Naive thymus-derived CD8-positive, alpha-beta T cell (primary cell): ENCODE data around the gene LRRK1. TPM values are rescaled to one million over a fixed set of nuclear protein-coding genes. Genes with fewer than 3 reads are reported as not detected.
A peak's percentile ranks its signal among the peaks of the same experiment; 100 is the strongest.

Experiments
- ATAC-seq, 2 donors: fragments of 150-1000 bp; cut with Tn5 transposase in 1 of 2; sonication (Bioruptor Pico), chemical (Tn5 transposase) in 1 of 2; 1 replicate in 1 of 2; 2 replicates in 1 of 2; pipeline ENCODE4 v1.10.0; 2021; ENCODE audit warnings: mild to moderate bottlenecking in 2 of 2, moderate library complexity in 2 of 2
- POLR2A ChIA-PET: fragments of 350-600 bp; sonication (Branson Sonifier 250); formaldehyde crosslinking; loops from one replicate; lab custom pipeline; 2021; ENCODE audit warnings: antibody characterized with exemption; lab: Charles Lee
- DNase-seq, 10 donors: peaks; one replicate each; pipeline versions ENCODE4 v3.0.0 to v3.0.0-alpha.2; 2020 to 2022
- H3K27ac Mint-ChIP-seq, 10 donors: one replicate each; pipeline ENCODE4 v1.8.0; 2020 to 2022; ENCODE audit warnings: mild to moderate bottlenecking in 10 of 10, mixed read lengths in 10 of 10, moderate library complexity in 4 of 10, inconsistent platforms in 1 of 10
- H3K27me3 Mint-ChIP-seq, 5 donors: one replicate each; pipeline ENCODE4 v1.8.0; 2021 to 2022; ENCODE audit warnings: mixed read lengths in 5 of 5
- H3K36me3 Mint-ChIP-seq, 3 donors: one replicate each; pipeline ENCODE4 v1.8.0; 2020 to 2022; ENCODE audit warnings: mixed read lengths in 3 of 3, mild to moderate bottlenecking in 2 of 3, inconsistent platforms in 1 of 3
- H3K4me1 Mint-ChIP-seq, 4 donors: one replicate each; pipeline ENCODE4 v1.8.0; 2021 to 2022; ENCODE audit warnings: mixed read lengths in 4 of 4
- H3K4me3 Mint-ChIP-seq, 10 donors: one replicate each; pipeline ENCODE4 v1.8.0; 2020 to 2022; ENCODE audit warnings: mild to moderate bottlenecking in 10 of 10, mixed read lengths in 10 of 10, moderate library complexity in 6 of 10, inconsistent platforms in 1 of 10
- H3K9me3 Mint-ChIP-seq, 9 donors: one replicate each; pipeline ENCODE4 v1.8.0; 2020 to 2022; ENCODE audit warnings: mixed read lengths in 9 of 9, mild to moderate bottlenecking in 3 of 9, inconsistent platforms in 1 of 9, moderate library complexity in 1 of 9
- polyA plus RNA-seq, 3 donors: library from polyadenylated mRNA; unstranded; fragments of 300-500 nt; fragmentation: Illumina TruSeq; gene quantifications; one replicate each; pipeline ENCODE4 v1.2.3, GENCODE V29; 2021
- total RNA-seq, 8 experiments: library from RNA in 2 of 8; stranded (reverse) in 2 of 8; gene quantifications; one replicate each; pipeline ENCODE4 v1.2.3 and lab custom pipeline; 2021 to 2026

The LRRK1 gene
- total and polyA plus RNA-seq, 5 experiments from 2014 or later = 0.78 to 2.7 TPM; not detected in 3

GRCh38 chr15:100932676-100933348, 13.7 kb downstream of the LRRK1 start:
- Mint-ChIP-seq H3K4me1 (peaks cover 0 to 30% (median 0%) of the 10 kb centered on the region in 4 donors), H3K27ac (no peak overlapping the region), H3K4me3 (no peak overlapping the region), H3K9me3 (no peaks in the 10 kb centered on the region), H3K27me3 (peaks cover 0 to 44% (median 11%) of the 10 kb centered on the region in 5 donors), H3K36me3 (no peaks in the 10 kb centered on the region)
- ATAC-seq (no peak), DNase-seq (no peak)
- POLR2A ChIA-PET = no interaction called here

GRCh38 chr15:100934166-100934565, 15.0 kb downstream of the LRRK1 start:
- no peak for ATAC-seq
- no peak overlapping the region for H3K4me3 Mint-ChIP-seq
- POLR2A ChIA-PET = no interaction called here

GRCh38 chr15:100934726-100935125, 15.6 kb downstream of the LRRK1 start:
- DNase-seq (no peak), ATAC-seq (no peak)
- H3K36me3 Mint-ChIP-seq = no peaks in the 10 kb centered on the region
- H3K27me3 Mint-ChIP-seq = peaks cover 0 to 25% (median 12%) of the 10 kb centered on the region in 5 donors
- peak overlapping the region in 1 of 10 donors; percentile 8 for H3K27ac Mint-ChIP-seq
- peak overlapping the region in 1 of 10 donors; percentile 4 for H3K4me3 Mint-ChIP-seq
- peaks cover 0 to 26% (median 0%) of the 10 kb centered on the region in 4 donors for H3K4me1 Mint-ChIP-seq
- POLR2A ChIA-PET = no interaction called here
- H3K9me3 Mint-ChIP-seq = no peaks in the 10 kb centered on the region

More at GRCh38 chr15:100934166-100934565, 15.0 kb downstream of the LRRK1 start:
- H3K36me3 Mint-ChIP-seq = no peaks in the 10 kb centered on the region
- H3K9me3 Mint-ChIP-seq = no peaks in the 10 kb centered on the region
- peaks cover 0 to 30% (median 16%) of the 10 kb centered on the region in 5 donors for H3K27me3 Mint-ChIP-seq
- no peak for DNase-seq
- H3K4me1 Mint-ChIP-seq = peaks cover 0 to 30% (median 0%) of the 10 kb centered on the region in 4 donors
- no peak overlapping the region for H3K27ac Mint-ChIP-seq

GRCh38 chr15:100937171-100937570, 18.0 kb downstream of the LRRK1 start:
- peaks cover 0 to 16% (median 0%) of the 10 kb centered on the region in 4 donors for H3K4me1 Mint-ChIP-seq
- peaks cover 0 to 20% (median 12%) of the 10 kb centered on the region in 5 donors for H3K27me3 Mint-ChIP-seq
- ATAC-seq = no peak
- no peaks in the 10 kb centered on the region for H3K9me3 Mint-ChIP-seq
- H3K4me3 Mint-ChIP-seq = no peak overlapping the region
- no peak overlapping the region for H3K27ac Mint-ChIP-seq
- H3K36me3 Mint-ChIP-seq = no peaks in the 10 kb centered on the region
- POLR2A ChIA-PET = no interaction called here
- no peak for DNase-seq

GRCh38 chr15:100939791-100940190, 20.6 kb downstream of the LRRK1 start:
- POLR2A ChIA-PET = no interaction called here
- ATAC-seq (no peak), DNase-seq (no peak)
- peaks cover 0 to 11% (median 0%) of the 10 kb centered on the region in 4 donors for H3K4me1 Mint-ChIP-seq
- H3K4me3 Mint-ChIP-seq = no peak overlapping the region
- no peaks in the 10 kb centered on the region for H3K9me3 Mint-ChIP-seq
- H3K27me3 Mint-ChIP-seq = peaks cover 0 to 5% (median 0%) of the 10 kb centered on the region in 5 donors
- H3K36me3 Mint-ChIP-seq = no peaks in the 10 kb centered on the region
- H3K27ac Mint-ChIP-seq = no peak overlapping the region

- POLR2A ChIA-PET = no interaction called here
- no peaks in the 10 kb centered on the region for H3K36me3 Mint-ChIP-seq
- no peak overlapping the region for H3K27ac Mint-ChIP-seq
- peaks cover 0 to 8% (median 0%) of the 10 kb centered on the region in 4 donors for H3K4me1 Mint-ChIP-seq
- H3K27me3 Mint-ChIP-seq = peaks cover 0 to 5% (median 0%) of the 10 kb centered on the region in 5 donors
- no peak overlapping the region for H3K4me3 Mint-ChIP-seq
- no peak for ATAC-seq
- H3K9me3 Mint-ChIP-seq = no peaks in the 10 kb centered on the region
- DNase-seq = no peak
Observed at GRCh38 chr15:100940767-100941379, 21.7 kb downstream of the LRRK1 start.

- POLR2A ChIA-PET = no interaction called here
- DNase-seq (no peak), ATAC-seq (no peak)
- no peaks in the 10 kb centered on the region for H3K36me3 Mint-ChIP-seq
- peaks cover 0 to 8% (median 0%) of the 10 kb centered on the region in 5 donors for H3K27me3 Mint-ChIP-seq
- H3K9me3 Mint-ChIP-seq = no peaks in the 10 kb centered on the region
- peaks cover 0 to 8% (median 0%) of the 10 kb centered on the region in 4 donors for H3K4me1 Mint-ChIP-seq
- H3K27ac Mint-ChIP-seq = no peak overlapping the region
- no peak overlapping the region for H3K4me3 Mint-ChIP-seq
Observed at GRCh38 chr15:100941536-100941935, 22.4 kb downstream of the LRRK1 start.

- POLR2A ChIA-PET = no interaction called here
- Mint-ChIP-seq H3K27me3 (peaks cover 0 to 13% (median 4%) of the 10 kb centered on the region in 5 donors), H3K4me3 (no peak overlapping the region), H3K27ac (no peak overlapping the region), H3K4me1 (peaks cover 0 to 8% (median 0%) of the 10 kb centered on the region in 4 donors), H3K36me3 (no peaks in the 10 kb centered on the region), H3K9me3 (no peaks in the 10 kb centered on the region)
- DNase-seq = no peak
- ATAC-seq = no peak
Observed at GRCh38 chr15:100942656-100943425, 23.7 kb downstream of the LRRK1 start.

GRCh38 chr15:100944244-100944895, 25.2 kb downstream of the LRRK1 start:
- H3K27me3 Mint-ChIP-seq = peaks cover 3 to 20% (median 11%) of the 10 kb centered on the region in 5 donors
- no peaks in the 10 kb centered on the region for H3K36me3 Mint-ChIP-seq
- no peak overlapping the region for H3K27ac Mint-ChIP-seq
- ATAC-seq (no peak), DNase-seq (no peak)
- H3K4me1 Mint-ChIP-seq = peaks cover 0 to 8% (median 0%) of the 10 kb centered on the region in 4 donors
- POLR2A ChIA-PET = no interaction called here
- H3K9me3 Mint-ChIP-seq = no peaks in the 10 kb centered on the region
- H3K4me3 Mint-ChIP-seq = no peak overlapping the region

- Mint-ChIP-seq H3K27me3 (peaks cover 3 to 20% (median 12%) of the 10 kb centered on the region in 5 donors), H3K9me3 (no peaks in the 10 kb centered on the region), H3K4me1 (peaks cover 0 to 9% (median 0%) of the 10 kb centered on the region in 4 donors), H3K27ac (no peak overlapping the region), H3K36me3 (no peaks in the 10 kb centered on the region), H3K4me3 (no peak overlapping the region)
- no peak for DNase-seq
- ATAC-seq = no peak
- POLR2A ChIA-PET = no interaction called here
Observed at GRCh38 chr15:100944986-100945385, 25.8 kb downstream of the LRRK1 start.

- H3K27me3 Mint-ChIP-seq = peaks cover 7 to 29% (median 12%) of the 10 kb centered on the region in 5 donors
- ATAC-seq (no peak), DNase-seq (no peak)
- H3K9me3 Mint-ChIP-seq = peaks cover 0 to 3% (median 0%) of the 10 kb centered on the region in 9 donors
- no peak overlapping the region for H3K27ac Mint-ChIP-seq
- peaks cover 0 to 9% (median 0%) of the 10 kb centered on the region in 4 donors for H3K4me1 Mint-ChIP-seq
- H3K36me3 Mint-ChIP-seq = peaks cover 0 to 4% (median 0%) of the 10 kb centered on the region in 3 donors
- H3K4me3 Mint-ChIP-seq = no peak overlapping the region
- POLR2A ChIA-PET = no interaction called here
Observed at GRCh38 chr15:100947760-100948429, 28.7 kb downstream of the LRRK1 start.

- H3K4me3 Mint-ChIP-seq = no peak overlapping the region
- ATAC-seq = no peak
- no peak for DNase-seq
- H3K36me3 Mint-ChIP-seq = peaks cover 0 to 4% (median 0%) of the 10 kb centered on the region in 3 donors
- H3K9me3 Mint-ChIP-seq = peaks cover 0 to 3% (median 0%) of the 10 kb centered on the region in 9 donors
- no peak overlapping the region for H3K27ac Mint-ChIP-seq
- H3K27me3 Mint-ChIP-seq = peaks cover 7 to 29% (median 12%) of the 10 kb centered on the region in 5 donors
- POLR2A ChIA-PET = no interaction called here
- peaks cover 0 to 9% (median 0%) of the 10 kb centered on the region in 4 donors for H3K4me1 Mint-ChIP-seq
Observed at GRCh38 chr15:100948430-100948762, 29.2 kb downstream of the LRRK1 start.
